CD1c-positive myeloid dendritic cell (primary cell): Measurements from ENCODE around the gene ANKRD13A.
A peak's percentile ranks its signal among the peaks of the same experiment; 100 is the strongest.
"Not testable (repeated sequence)": the region's sequence is repeated elsewhere in the genome, so short reads cannot be mapped to it uniquely, and the experiment has no call there.

Experiments used
- DNase-seq: peaks from one replicate; pipeline ENCODE4 v3.0.0-alpha.2; 2016; ENCODE audit errors: extremely low spot score

Gene ANKRD13A

DNA sequence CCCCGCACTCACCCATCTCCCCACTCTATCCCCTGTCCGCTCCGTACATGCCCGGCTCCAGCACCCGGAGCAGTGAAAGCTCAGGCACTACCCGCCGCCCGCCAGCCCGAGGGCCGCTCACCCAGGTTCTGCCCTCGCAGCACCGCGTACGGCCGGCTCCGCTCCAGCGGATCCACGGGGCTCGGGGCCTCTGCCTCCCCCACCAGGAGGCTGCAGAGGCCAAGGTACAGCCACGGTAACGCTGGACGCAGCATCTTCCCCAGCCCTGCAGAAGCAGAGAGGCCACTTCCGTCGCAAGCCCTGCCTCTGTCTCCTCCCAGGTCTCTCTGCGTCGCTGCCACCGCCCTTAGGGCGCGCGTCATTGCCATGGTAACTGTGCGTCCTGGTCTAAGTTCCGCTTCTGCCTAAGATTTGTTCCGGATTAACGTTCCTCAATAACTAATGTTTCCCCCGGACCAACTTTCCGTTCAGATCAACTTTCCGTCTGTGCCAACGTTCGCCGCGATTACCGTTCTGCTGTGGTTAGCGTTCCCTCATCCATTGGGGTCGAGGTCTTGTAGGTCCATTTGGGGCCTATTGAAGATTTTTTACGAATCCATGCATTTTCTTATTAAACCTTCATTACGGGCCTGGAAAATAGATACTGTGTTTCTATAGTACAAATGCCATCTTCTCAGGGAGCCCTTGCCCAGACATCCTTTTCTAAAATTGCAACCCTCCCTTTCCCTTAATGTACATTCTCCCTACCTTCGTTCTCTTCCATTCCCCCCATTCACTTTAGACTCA lies 49.2 kb downstream of the ANKRD13A start, which contains the start of gene C12orf76:
C12orf76 (minus strand) TSS at position 281 of the 786 bp plus-strand sequence; CDS start at position 254, 27 bp downstream.
- peak; percentile 99 for DNase-seq

DNA sequence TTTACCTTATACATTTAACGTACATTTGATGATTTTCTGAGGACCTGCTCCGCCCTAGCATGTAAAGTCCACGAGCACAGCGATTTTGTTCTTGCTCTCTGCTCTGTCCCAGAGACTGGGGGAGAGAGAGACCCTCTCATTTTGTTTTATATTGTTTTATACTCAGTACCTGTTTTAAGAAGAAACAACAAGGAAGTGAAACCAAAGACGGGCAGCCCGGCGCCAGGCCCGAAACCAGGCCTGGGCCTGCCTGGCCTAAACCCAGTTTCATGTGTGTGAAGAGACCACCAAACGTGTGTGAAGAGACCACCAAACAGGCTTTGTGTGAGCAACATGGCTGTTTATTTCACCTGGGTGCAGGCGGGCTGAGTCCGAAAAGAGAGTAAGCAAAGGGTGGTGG lies 49.8 kb downstream of the ANKRD13A start:
- peak; percentile 41 for DNase-seq

DNA sequence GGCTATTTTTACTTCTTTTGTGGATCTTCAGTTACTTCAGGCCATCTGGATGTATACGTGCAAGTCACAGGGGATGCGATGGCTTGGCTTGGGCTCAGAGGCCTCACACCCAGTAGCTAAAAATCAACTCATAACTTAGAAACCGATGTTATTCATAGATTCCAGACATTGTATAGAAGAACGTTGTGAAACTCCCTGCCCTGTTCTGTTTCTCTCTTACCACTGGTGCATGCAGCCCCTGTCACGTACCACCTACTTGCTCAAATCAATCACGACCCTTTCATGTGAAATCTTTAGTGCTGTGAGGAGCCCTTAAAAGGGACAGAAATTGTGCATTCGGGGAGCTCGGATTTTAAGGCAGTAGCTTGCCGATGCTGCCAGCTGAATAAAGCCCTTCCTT lies 50.4 kb downstream of the ANKRD13A start:
- DNase-seq = not testable (repeated sequence)

DNA sequence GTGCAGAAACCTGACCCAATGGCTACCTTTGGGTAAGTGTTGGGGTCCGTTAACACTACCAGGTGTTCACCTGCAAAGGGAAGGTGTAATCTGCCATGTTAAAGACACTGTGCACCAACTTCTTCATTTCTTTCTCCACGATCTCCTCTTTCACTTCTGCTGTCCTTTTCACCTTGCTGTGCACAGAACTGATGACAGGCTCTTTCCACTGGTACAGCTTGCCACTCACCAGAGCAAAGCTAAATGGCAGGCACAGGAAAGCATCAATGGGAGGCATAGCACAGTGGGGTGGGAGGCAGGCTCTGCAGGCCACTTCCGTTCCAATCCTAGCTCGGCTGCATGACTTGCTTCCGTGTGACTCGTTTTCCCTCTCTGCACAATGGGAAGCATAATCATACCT lies 51.7 kb downstream of the ANKRD13A start:
- DNase-seq = no peak

DNA sequence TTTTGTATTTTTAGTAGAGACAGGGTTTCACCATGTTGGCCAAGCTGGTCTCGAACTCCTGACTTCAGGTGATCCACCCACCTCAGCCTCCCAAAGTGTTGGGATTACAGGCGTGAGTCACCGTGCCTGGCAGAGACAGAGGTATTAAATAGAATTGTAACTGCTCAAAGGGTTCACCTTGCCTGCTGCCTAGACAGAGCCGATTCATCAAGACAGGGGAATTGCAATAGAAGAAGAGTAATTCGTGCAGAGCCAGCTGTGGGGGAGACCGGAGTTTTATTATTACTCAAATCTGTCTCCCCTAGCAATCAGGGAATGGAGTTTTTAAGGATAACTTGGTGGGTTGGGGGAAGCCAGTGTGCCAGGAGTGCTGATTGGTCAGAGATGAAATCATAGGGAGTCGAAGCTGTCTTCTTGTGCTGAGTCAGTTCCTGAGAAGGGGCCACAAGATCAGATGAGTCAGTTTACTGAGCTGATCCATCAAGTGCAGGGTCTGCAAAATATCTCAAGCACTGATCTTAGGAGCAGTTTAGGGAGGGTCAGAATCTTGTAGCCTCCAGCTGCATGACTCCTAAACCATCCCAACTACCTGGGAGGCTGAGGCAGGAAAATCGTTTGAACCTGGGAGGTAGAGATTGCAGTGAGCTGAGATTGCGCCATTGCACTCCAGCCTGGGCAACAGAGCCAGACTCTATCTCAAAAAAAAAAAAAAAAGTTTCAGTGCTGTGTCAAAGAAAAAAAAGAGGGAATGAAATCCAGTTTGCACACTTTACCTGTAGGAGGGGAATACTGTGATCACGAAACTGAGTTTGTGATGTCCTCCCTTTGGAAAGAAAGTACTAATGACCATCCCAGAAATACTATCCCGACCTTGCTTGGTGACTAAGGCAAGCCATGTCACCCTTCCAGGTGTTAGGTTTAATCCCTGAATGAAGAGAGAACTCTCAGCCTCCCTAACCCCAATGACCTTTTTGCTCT lies 56.4 kb downstream of the ANKRD13A start:
- peak; percentile 59 for DNase-seq

DNA sequence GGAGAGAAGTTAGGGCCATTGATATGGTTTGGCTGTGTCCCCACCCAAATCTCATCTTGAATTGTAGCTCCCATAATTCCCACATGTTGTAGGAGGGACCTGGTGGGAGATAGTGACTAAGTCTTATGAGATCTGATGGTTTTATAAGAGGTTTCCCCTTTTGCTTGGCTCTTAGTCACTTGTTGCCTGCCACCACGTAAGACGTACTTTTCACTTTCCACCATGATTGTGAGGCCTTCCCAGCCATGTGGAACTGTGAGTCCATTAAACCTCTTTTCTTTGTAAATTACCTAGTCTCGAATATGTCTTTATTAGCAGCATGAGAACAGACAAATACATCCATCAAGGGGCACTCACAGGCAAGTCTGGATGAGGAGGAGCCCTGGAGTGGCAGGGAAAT lies 57.4 kb downstream of the ANKRD13A start:
- peak; percentile 38 for DNase-seq

DNA sequence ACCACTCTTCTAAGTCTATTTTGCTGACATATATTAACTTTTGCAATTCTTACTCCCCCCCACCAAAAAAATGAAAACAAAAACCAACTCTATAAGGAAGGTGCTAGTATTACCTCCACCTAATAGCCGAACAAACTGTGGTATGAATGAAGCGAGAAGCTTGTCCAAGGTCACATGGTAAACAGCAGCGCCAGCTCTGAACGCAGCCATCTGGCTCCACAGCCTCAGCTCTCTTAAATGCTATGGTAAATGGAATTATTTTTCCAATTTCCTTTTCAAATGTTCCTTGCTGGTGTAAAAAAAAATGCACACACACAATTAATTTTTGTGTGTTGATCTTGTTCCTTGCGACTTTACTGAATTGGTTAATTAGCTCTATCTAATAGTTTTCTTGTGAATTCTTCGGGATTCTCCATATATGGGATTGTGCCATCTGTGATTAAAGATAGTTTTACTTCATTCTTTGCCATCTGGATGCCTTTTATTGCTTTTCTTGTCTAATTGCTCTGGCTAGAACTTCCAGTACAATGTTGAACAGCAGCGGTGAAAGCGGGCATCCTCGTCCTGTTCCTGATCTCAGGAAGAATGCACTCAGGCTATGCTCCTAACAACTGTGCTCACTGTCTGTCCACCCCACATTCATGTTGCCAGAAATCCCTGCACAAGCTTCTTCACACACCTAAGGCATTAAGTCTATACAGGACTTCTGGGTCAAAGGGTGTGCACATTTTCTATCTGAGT lies 59.8 kb downstream of the ANKRD13A start:
- DNase-seq = no peak

DNA sequence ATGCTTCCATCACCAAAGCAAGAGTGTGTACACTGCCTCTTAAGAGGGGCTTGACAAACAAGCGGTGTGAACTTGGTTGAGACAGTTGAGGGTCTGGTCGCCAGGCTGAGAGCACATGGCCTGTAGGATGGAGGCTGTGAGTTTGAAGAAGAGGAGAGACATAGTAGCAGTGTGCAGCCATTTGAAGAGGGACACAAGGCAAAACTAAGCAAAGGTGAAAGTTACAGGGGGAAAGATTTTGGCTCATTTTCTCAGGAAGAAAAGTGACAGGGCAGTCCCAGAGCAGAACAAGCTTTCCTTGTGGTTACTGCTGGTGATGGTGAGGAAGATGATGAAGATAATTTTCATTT lies 60.4 kb downstream of the ANKRD13A start:
- no peak for DNase-seq

DNA sequence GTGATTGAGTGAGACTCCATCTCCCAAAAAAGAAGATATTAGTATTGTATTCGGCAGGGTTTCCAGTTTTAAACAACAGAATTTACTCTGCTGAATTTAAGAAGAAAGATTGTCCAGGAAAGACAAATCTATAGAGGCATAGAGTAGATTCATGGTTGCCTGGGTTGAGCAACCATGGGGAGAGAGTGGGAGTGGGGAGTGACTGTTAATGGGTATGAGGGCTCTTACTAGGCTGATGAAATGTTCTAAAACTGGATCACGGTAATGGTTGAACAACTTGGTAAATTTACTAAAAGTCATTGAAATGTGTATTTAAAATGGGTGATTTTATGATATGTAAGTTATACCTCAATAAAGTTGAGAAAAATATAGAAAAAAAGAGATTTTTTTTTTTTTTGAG lies 63.0 kb downstream of the ANKRD13A start:
- peak; percentile 24 for DNase-seq

DNA sequence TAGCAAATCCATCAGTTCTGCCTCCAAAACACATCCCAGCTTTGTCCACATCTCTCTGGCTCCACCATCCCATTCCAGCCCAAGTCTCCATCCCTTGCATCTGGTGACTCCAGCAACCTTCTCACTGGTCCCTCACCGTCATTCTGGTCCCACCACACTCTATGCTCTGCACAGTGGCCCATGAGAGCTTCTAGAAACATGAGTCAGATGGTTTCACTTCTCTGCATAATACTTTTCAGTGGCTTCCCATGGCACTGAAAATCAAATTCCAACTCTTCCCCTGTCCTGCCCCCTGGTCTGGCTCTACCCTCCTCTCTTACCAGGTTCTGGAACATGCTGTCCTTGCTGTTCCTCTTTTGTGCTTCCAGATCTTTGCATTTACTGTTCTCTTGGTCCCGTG lies 66.3 kb downstream of the ANKRD13A start:
- DNase-seq = peak; percentile 59

DNA sequence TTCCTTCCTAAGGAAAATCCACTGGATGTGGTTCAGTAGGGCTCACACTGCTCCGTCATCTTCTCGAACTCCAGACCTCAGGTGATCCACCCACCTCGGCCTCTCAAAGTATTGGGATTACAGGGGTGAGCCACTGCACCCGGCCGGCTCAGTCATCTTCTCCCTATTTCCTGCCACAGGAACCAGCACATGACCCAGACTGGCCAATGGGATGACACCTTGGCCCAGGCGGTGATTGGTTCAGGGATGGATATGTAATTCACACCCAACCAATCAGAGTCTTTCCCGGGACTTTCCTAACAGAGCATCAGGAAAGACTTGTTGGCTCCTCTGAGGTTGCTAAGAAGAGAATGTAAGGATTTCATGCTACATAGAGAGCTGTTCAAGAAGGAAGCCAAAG lies 68.3 kb downstream of the ANKRD13A start:
- no peak for DNase-seq

DNA sequence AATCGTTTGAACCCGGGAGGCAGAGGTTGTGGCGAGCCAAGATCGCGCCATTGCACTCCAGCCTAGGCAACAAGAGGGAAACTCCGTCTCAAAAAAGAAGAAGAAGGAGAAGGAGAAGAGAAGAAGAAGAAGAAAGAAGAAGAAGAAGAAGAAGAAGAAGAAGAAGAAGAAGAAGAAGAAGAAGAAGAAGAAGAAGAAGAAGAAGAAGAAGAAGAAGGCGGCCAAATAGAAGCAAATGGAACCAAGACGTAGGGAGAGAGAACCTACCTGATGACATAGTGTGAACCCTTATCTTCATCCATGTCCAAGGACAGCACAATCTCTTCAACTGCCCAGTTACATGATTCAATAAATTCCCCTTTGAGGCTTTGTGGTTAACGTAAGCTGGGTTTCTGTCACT lies 68.9 kb downstream of the ANKRD13A start:
- DNase-seq = not testable (repeated sequence)

DNA sequence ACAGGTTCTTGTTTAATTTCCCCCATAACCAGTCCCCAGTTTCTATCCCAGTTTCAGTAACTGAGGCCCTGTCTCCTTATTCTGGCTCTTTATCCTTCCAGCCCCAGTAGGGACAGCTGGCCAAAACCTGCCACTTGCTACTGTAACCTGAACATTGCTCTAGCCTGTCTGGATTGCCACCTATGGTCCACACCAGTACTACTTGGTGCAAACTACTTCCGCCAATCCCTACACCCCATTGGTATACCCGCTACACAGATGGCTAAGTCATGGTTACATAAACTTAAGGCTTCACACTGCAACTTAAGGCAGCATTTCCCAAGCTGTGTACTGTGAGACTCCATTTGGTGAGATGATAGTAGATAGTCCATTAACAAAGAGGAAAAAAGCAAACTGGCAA lies 69.4 kb downstream of the ANKRD13A start:
- DNase-seq = no peak

DNA sequence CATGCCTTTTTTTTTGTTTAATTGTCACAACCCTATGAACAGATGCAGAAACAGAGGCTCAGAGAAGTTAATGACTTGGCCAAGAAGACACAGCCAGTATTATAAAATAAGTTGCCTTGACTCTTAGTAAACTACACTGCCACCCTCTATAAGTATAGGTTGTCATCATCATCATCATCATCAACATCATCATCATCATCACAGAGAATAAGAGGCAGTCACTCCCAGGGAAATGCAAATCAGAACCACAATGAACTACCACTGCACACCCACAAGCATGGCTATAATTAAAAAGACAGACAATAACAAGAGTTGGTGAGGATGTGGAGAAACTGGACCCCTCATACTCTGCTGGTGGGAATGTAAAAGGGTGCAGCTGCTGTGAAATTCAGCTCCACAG lies 72.3 kb downstream of the ANKRD13A start:
- DNase-seq = no peak

DNA sequence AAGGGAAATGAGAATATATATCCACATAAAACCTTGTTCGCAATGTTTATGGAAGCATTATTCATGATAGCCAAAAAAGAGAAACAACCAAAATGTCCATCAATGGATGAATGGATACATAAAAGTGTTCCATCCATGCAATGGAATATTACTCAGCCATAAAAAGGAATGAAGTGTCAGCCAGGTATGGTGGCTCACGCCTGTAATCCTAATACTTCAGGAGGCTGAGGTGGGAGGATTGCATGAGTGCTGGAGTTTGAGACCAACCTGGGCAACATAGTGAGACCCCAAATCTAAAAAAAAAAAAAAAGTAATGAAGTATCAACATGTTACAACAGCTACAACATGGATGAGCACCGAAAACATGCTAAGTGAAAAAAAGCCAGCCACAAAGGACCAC lies 72.7 kb downstream of the ANKRD13A start:
- no peak for DNase-seq

DNA sequence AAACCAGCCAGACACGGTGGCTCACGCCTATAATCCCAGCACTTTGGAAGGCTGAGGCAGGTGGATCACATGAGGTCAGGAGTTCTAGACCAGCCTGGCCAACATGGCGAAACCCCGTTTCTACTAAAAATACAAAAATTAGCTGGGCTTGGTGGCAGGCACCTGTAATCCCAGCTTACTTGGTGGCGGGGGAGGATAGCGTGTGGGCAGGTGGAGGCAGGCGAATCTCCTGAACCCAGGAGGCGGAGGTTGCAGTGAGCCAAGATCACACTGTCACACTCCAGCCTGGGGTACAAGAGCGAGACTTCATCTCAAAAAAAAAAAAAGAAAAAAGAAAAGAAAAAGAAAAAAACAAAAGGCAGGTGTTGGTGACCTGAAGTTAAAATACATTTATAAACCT lies 73.4 kb downstream of the ANKRD13A start:
- not testable (repeated sequence) for DNase-seq

DNA sequence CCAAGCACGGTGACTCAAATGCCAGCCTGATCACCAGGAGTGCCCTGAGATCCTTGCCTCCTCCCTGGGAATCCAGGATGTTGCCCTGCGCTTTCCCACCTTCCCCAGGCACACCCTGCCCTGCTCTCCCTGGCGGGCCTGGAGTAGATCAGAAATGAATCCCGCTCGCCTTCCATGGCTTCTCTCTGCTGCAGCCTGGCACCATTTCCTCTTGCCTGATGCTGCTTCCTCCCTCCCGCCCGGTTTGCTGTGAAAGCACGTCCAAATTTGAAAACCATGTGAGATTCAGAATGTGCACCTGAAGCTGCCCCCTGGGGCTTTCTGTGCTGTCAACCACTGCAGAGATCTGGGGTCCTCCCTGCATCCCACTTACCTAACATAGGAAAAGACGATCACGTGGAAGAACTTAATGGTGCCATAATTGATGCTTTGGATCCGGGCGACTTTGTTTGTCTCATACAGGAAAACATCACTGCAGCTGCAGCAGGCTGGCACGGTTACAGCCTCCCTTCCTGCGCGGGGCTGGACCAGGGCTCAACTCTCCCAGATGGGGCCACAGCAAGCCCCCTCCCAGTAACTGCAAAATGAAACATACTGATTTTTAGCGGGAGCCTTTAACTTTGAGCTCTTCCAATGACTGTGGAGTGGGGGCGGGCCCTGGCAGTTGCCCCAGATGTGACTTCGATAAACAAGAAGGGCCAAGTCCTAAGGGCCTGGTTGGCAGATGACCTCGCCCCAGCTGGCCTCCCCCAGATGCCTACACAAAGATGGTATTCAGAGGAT lies 74.0 kb downstream of the ANKRD13A start:
- peak; percentile 35 for DNase-seq

DNA sequence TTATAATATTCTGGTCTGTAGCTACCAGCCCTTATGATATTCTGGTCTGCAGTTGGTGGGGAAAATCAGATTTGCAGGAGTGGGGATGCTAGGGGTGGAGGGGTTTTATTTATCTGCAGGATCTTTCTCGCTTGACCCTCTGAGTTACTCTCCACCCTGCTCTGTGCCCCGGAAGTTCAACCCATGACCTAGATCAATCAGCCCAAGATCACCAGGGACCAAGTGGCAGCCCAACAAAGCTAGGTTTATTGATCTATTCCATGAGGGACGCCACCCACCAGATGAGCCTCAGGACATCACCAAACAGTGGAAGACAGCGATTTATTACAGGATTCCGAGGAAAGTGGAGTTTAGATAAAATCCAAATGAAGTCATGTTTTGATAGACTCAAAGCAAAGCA lies 74.9 kb downstream of the ANKRD13A start:
- DNase-seq = no peak

DNA sequence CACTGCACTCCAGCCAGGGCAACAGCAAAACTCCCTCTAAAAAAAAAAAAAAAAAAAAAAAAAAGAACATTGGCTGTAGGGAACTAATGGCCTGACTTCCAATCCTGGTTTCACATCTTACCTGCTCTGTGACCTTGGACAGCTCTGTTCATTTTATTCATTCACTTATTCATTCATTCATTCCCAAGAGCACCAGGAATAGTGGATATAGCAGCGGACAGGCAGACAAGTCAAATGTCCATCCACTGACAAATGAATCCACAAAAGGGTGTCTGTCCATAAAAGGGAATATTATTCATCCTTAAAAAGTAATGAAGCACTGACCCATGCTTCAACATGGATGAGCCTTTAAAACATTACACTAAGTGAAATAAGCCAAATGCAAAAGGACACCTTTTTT lies 76.7 kb downstream of the ANKRD13A start:
- DNase-seq = no peak

DNA sequence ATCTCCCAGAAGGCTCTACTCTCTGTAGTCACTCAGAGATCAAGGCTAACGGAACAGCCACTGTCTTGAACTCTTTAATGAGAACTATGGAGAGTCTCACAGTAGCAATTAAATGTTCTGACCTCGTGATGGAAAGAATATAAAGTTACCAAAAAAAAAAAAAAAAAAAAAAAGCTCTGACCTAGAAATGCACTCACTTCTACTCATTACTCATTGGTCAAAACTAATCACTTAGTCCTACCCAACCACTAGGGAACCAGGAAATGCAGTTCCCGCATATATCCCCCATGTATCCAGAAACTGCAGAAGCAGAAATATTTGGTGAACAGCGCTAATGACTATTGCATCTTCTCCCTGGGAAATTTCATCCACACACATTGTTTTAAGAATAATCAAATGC lies 78.6 kb downstream of the ANKRD13A start:
- DNase-seq = no peak
